MM.1S (cell line): ENCODE results near the gene FRMD4B.

Experiments
- DNase-seq: peaks from one replicate; pipeline ENCODE4 v3.0.0-alpha.2; 2015
- H2AFZ ChIP-seq: fragments of 300-600 bp; sonication (generic); 2 replicates; pipeline ENCODE4 v1.6.0; 2016; ENCODE audit warnings: antibody characterized with exemption, low read length
- H3F3A ChIP-seq: fragments of 300-600 bp; sonication (generic); 2 replicates; pipeline ENCODE4 v1.6.1; 2016; ENCODE audit warnings: mild to moderate bottlenecking, antibody characterized with exemption, low read length, moderate library complexity, mixed read lengths; ENCODE audit not compliant: insufficient read depth
- H3K27ac ChIP-seq: fragments of 300-600 bp; sonication (generic); 2 replicates; pipeline ENCODE4 v1.5.1; 2016; ENCODE audit warnings: mild to moderate bottlenecking, low read length
- H3K27me3 ChIP-seq: fragments of 300-600 bp; sonication (generic); replicated peaks from 2 replicates; pipeline ENCODE4 v1.6.0; 2016; ENCODE audit warnings: low read length; ENCODE audit not compliant: insufficient read depth
- H3K36me3 ChIP-seq: fragments of 300-600 bp; sonication (generic); replicated peaks from 2 replicates; pipeline ENCODE4 v1.6.1; 2016; ENCODE audit warnings: mild to moderate bottlenecking, low read length, mixed read lengths; ENCODE audit not compliant: insufficient read depth
- H3K4me1 ChIP-seq: fragments of 300-600 bp; sonication (generic); 2 replicates; pipeline ENCODE4 v1.6.1; 2016; ENCODE audit warnings: low read length, mixed read lengths
- H3K4me2 ChIP-seq: fragments of 300-600 bp; sonication (generic); 2 replicates; pipeline ENCODE4 v1.6.0; 2016; ENCODE audit warnings: low read depth, low read length
- H3K4me3 ChIP-seq: fragments of 300-600 bp; sonication (generic); 2 replicates; pipeline ENCODE4 v1.5.1; 2016; ENCODE audit warnings: low read length, mixed read lengths
- H3K79me2 ChIP-seq: fragments of 300-600 bp; sonication (generic); 2 replicates; pipeline ENCODE4 v1.6.1; 2016; ENCODE audit warnings: mixed run types, low read length, mixed read lengths
- H3K9ac ChIP-seq: fragments of 300-600 bp; sonication (generic); 2 replicates; pipeline ENCODE4 v1.6.1; 2016; ENCODE audit warnings: low read length, mixed read lengths
- H3K9me2 ChIP-seq: fragments of 300-600 bp; sonication (generic); replicated peaks from 2 replicates; pipeline ENCODE4 v1.6.1; 2016; ENCODE audit warnings: mild to moderate bottlenecking, low read length, mixed read lengths; ENCODE audit not compliant: insufficient read depth
- H3K9me3 ChIP-seq: fragments of 300-600 bp; sonication (generic); replicated peaks from 2 replicates; pipeline ENCODE4 v1.6.1; 2016; ENCODE audit warnings: mild to moderate bottlenecking, low read length, mixed read lengths; ENCODE audit not compliant: insufficient read depth
- H4K20me1 ChIP-seq: fragments of 300-600 bp; sonication (generic); 2 replicates; pipeline ENCODE4 v1.6.1; 2016; ENCODE audit warnings: mild to moderate bottlenecking, low read length, moderate library complexity, mixed read lengths; ENCODE audit not compliant: insufficient read depth
- CTCF ChIP-seq: fragments of 300-600 bp; sonication (generic); IDR thresholded peaks from 2 replicates; pipeline ENCODE4 v1.5.1; 2016; ENCODE audit warnings: antibody characterized with exemption, low read length, mixed read lengths
- EZH2 ChIP-seq: fragments of 300-600 bp; sonication (generic); optimal IDR thresholded peaks from 2 replicates; pipeline ENCODE3; 2017; ENCODE audit warnings: low read depth, mild to moderate bottlenecking, antibody characterized with exemption, low read length, mixed read lengths
- EZH2phosphoT487 ChIP-seq: fragments of 300-600 bp; sonication (generic); IDR thresholded peaks from 2 replicates; pipeline ENCODE4 v1.6.1; 2018; ENCODE audit warnings: antibody characterized with exemption, low read length

The FRMD4B gene

GRCh38 chr3:69400683-69401082 is 14.8 kb upstream of the FRMD4B start:
- Histone ChIP-seq H3K4me3 (no peak overlapping the region), H2AFZ (no peak overlapping the region), H3K4me1 (no peaks in the 10 kb centered on the region), H3K27me3 (no peaks in the 10 kb centered on the region), H3K27ac (no peak overlapping the region), H3F3A (no peaks in the 10 kb centered on the region), H3K9ac (no peak overlapping the region), H4K20me1 (no peaks in the 10 kb centered on the region), H3K36me3 (no peaks in the 10 kb centered on the region), H3K9me3 (no peaks in the 10 kb centered on the region), H3K9me2 (no peaks in the 10 kb centered on the region), H3K79me2 (no peaks in the 10 kb centered on the region), H3K4me2 (no peak overlapping the region)
- TF ChIP-seq EZH2: no peak
- no peak for TF ChIP-seq EZH2phosphoT487
- no peak for DNase-seq

GRCh38 chr3:69392850-69393249 is 7.0 kb upstream of the FRMD4B start:
- DNase-seq: no peak
- Histone ChIP-seq H3K27ac (no peak overlapping the region), H3K4me1 (no peaks in the 10 kb centered on the region)

GRCh38 chr3:69392415-69392814 is 6.5 kb upstream of the FRMD4B start:
- no peaks in the 10 kb centered on the region for H3F3A ChIP-seq
- TF ChIP-seq EZH2 (no peak), CTCF (no peak), EZH2phosphoT487 (no peak)
- no peak overlapping the region for H2AFZ ChIP-seq
- no peaks in the 10 kb centered on the region for H4K20me1 ChIP-seq
- H3K36me3 ChIP-seq: no peaks in the 10 kb centered on the region
- no peaks in the 10 kb centered on the region for H3K4me1 ChIP-seq
- H3K79me2 ChIP-seq: no peaks in the 10 kb centered on the region
- H3K9me2 ChIP-seq: no peaks in the 10 kb centered on the region
- DNase-seq: no peak
- no peaks in the 10 kb centered on the region for H3K9me3 ChIP-seq
- H3K9ac ChIP-seq: no peak overlapping the region
- no peak overlapping the region for H3K4me3 ChIP-seq
- H3K27ac ChIP-seq: no peak overlapping the region
- no peak overlapping the region for H3K4me2 ChIP-seq
- no peaks in the 10 kb centered on the region for H3K27me3 ChIP-seq

More at GRCh38 chr3:69392850-69393249, 7.0 kb upstream of the FRMD4B start:
- Histone ChIP-seq H3K9me2 (no peaks in the 10 kb centered on the region), H2AFZ (no peak overlapping the region), H3K4me3 (no peak overlapping the region), H3K9ac (no peak overlapping the region), H3K27me3 (no peaks in the 10 kb centered on the region), H3K36me3 (no peaks in the 10 kb centered on the region), H3K9me3 (no peaks in the 10 kb centered on the region), H4K20me1 (no peaks in the 10 kb centered on the region), H3K79me2 (no peaks in the 10 kb centered on the region), H3K4me2 (no peak overlapping the region), H3F3A (no peaks in the 10 kb centered on the region)
- TF ChIP-seq EZH2 (no peak), EZH2phosphoT487 (no peak), CTCF (no peak)

DNA sequence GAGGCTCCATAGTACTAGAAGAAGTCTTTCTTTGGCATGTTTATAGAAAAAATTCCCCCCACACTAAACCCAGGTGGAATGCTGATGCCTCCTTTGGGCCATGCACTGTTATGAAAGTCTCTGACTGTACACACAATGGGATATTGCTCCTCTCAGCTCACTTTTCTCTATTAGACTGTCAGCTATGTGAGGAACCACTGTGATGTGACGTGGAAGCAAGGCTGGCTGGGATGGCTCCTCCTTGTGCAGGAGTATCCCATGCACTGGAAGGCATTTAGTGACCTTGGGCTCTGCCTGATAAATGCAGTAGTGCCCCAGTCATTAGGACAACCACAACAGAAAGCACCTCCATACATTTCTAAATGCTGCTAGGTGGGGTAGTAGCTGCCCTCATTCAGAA is 5.7 kb upstream of the FRMD4B start:
- Histone ChIP-seq H3K27me3 (no peaks in the 10 kb centered on the region), H3K9me3 (no peaks in the 10 kb centered on the region), H4K20me1 (no peaks in the 10 kb centered on the region), H3F3A (no peaks in the 10 kb centered on the region), H3K4me3 (no peak overlapping the region), H3K4me1 (no peaks in the 10 kb centered on the region), H3K9me2 (no peaks in the 10 kb centered on the region), H3K79me2 (no peaks in the 10 kb centered on the region), H3K4me2 (no peak overlapping the region), H3K27ac (no peak overlapping the region), H2AFZ (no peak overlapping the region), H3K36me3 (no peaks in the 10 kb centered on the region), H3K9ac (no peak overlapping the region)
- TF ChIP-seq CTCF (no peak), EZH2phosphoT487 (no peak), EZH2 (no peak)
- no peak for DNase-seq
